ENCODE results near the gene WWC1. TPM values are rescaled to one million over a fixed set of nuclear protein-coding genes. Genes with fewer than 3 reads are reported as not detected.

The WWC1 gene
- total RNA-seq, 1 donor from 2014 or later: 0.70 TPM

Other genes starting within 250 kb of the WWC1 start
- 137 and 145 TPM in 2 replicates for gene RARS1, start 194.8 kb downstream of the WWC1 start, total RNA-seq
- 0.13 TPM in 1 of 2 replicates, not detected in the other for gene FBLL1, start 237.7 kb downstream of the WWC1 start, total RNA-seq